Skin of body (tissue), 2 donors: ENCODE data around the gene E2F4. TPM values are rescaled to one million over a fixed set of nuclear protein-coding genes. Genes with fewer than 3 reads are reported as not detected.

Source experiments
- DNase-seq: peaks from one replicate; lab custom pipeline; 2025; lab: John Stamatoyannopoulos, UW
- total RNA-seq: library from RNA; depleted of rRNA; stranded (reverse); fragments of >200 nt; gene quantifications from one replicate; pipeline ENCODE4 v1.2.3, GENCODE V29; 2014

The E2F4 gene
- total RNA-seq, 1 donor from 2014 or later: 23.5 TPM

DNA sequence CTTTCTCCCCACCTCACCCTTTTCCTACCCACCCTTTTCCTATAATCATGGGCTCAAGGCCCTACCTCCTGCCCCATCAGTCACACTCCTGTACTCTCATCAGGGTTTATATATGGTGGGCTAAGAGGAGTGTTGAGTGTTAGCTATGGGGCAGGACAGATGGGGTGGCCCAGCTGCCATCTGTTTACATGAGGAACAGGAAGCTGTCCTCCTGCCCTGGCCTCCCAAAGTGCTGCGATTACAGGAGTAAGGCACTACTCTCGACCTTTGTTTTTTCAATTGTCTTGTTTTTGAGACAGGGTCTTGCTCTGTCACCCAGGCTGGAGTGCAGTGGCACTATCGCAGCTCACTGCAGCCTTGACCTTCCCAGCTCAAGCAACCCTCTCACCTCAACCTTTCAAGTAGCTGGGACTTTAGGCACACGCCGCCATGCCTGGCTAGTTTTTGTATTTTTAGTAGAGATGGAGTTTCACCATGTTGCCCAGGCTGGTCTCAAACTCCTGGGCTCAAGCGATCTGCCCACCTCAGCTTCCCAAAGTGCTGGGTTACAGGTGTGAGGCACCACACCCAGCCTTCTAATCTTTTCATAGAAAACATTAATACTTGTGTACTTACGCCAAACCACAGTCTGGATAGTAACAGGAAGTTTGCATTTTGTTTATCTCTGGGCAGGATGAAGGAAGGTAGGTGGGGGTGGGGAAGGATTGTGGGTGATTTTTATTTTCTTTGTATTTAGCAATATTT lies 33.9 kb upstream of the E2F4 start:
- no peak for DNase-seq

DNA sequence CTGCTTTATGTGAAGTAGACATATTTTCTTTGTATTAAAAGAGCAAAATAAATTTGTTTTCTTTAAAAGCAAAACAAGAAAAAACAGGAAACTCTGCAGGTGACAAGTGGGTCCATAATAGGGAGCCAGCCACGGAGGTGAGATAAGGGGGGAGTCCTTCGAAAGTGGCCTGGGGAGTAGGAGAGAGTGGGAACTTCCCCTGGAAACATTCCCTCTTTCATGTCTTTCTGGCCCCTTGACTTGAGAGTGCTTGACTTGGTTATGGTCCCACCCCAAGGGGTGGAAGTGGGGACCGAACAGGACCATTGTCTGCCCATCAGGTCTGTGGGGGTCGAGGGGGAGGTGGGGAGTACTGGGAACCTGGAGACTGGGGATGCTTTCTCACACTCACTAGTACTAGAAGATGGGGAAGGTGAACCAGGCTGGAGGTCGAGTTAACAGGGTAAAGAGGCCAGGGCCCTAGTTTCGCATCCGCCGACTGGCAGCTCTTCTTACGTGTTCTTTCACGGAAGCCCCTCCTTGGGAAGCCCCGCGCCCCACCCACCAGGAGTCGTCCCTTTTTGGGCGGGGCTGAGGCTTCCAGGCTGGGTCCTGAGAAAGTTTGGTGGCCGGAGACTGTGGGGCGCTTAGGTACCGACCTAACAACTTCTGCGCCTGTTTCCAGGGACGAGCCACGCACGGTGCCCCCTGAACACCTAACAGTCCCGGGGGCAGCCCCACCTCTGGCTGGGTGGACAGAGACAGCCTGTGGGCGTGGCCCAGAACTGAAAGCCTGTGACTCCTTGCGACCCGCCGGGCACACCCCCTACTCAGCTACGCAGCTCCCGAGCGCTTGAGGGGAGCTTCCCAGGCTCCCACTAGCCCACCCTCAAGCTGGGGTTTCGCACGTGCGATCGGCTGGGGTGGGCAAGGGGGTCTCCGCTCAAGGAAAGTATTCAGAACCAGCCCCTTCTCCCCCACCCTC lies 33.0 kb upstream of the E2F4 start:
- no peak for DNase-seq

DNA sequence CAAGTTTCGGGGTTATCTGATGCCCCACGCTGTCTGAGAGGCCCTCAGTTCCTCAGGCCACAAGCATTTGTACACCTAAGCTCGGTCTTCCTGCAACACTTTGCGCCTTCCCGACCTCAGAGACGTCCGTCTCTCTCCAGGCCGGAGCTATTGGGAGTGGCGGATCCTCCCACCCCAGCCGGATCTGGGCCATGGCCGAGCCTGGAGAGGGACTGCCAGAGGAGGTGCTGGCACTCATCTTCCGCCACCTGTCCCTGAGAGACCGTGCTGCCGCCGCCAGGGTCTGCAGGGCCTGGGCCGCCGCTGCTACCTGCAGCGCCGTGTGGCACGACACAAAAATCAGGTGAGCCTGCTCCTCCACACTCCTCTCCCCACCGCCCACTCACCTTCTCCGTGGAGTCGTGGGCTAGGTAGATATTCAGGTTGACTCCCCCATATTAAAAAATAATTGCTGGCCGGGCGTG lies 30.3 kb upstream of the E2F4 start:
- DNase-seq: no peak

DNA sequence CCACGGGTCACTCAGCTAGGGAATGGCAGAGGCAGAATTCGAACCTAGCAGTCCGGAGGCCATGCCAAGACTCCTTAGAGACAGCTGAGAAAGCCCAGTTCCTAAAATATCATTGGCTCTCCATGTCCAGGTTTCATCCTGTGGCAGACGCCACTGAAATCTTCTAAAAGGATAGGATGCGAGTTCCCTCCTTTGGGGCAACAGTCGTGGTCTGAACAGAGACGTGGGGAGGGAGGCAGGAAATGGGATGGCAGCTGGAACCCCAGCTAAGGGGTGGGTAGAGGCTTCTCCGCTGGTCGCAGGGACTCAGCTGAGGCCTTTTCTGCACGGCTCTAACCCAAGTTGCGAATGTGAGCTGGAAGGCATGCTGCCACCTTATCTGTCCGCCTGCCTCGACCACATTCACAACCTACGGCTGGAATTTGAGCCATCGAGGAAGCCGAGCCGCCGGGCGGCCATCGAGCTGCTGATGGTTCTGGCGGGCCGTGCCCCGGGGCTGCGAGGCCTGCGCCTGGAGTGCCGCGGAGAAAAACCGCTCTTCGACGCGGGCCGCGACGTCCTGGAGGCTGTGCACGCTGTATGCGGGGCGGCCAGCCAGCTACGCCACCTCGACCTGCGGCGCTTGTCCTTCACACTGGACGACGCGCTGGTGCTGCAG lies 29.3 kb upstream of the E2F4 start:
- DNase-seq: no peak

DNA sequence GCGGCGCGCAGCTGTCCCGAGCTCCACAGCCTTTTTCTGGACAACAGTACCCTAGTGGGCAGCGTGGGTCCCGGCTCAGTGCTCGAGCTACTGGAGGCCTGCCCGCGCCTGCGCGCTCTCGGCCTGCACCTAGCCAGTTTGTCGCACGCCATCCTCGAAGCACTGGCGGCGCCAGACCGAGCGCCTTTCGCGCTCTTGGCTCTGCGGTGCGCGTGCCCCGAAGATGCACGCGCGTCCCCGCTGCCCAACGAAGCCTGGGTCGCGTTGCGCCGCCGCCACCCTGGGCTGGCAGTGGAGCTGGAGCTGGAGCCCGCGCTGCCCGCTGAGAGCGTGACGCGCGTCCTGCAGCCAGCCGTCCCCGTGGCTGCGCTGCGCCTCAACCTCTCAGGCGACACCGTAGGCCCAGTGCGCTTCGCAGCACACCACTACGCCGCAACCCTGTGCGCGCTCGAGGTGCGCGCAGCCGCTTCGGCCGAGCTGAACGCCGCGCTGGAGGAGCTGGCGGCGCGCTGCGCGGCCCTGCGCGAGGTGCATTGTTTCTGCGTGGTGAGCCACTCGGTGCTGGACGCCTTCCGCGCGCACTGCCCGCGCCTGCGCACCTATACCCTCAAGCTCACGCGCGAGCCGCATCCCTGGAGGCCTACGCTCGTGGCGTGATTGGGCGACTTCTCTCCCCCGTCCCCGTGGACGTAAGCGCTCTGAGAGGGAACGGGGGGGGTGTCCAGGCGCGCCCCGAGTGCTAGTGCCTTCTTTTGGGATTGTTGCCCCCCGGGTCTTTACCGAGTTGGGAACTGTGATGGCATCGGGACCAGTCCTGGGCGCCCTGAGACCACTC lies 28.6 kb upstream of the E2F4 start:
- no peak for DNase-seq

DNA sequence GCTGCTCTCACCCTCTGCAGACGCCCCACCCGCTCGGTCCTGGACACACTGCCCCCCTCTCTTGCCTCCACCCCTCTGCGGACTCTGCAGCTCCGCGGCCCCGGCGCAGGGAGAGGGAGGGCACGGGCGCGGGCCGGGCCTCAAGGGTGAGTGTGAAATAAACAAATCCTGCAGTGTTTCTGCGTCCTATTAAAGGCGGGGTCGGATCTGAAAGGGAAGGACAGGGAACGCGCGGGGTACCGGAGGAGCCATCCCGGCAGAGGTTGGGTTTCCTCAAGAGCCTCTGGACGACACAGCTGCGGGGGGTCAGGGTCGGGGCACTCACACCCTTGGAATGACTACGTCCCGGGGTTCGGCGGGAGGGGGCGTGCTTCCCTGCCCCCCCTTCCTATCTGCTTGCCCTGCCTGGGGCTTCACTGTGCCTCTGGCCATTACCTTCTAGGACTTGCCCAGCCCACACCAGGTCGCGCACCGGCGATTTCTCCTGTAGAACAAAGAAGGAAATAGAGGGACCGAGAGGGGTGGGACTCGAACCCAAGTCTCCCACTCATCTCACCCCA lies 27.9 kb upstream of the E2F4 start:
- no peak for DNase-seq

DNA sequence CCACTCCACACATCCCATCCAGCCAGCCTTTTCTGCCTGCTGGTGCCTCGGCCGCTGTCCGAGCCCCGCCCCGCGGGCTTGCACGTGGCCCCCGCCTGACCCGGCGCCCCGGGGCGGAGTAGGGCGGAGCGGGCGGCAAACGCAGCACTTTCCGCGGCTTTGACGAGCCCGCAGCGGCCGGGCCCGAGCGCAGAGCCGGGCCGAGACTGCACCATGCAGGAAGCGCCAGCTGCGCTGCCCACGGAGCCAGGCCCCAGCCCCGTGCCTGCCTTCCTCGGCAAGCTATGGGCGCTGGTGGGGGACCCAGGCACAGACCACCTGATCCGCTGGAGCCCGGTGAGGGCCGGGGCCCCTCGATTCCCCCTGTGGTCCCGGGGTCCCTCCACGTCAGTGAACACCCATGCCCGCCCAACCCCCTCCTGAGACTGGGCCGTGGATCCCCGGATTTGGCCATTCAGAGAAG lies 27.3 kb upstream of the E2F4 start, which contains the start of gene HSF4:
HSF4 (plus strand) TSS at position 147 of the 463 bp plus-strand sequence; CDS start at position 214, 67 bp downstream.
- no peak for DNase-seq

DNA sequence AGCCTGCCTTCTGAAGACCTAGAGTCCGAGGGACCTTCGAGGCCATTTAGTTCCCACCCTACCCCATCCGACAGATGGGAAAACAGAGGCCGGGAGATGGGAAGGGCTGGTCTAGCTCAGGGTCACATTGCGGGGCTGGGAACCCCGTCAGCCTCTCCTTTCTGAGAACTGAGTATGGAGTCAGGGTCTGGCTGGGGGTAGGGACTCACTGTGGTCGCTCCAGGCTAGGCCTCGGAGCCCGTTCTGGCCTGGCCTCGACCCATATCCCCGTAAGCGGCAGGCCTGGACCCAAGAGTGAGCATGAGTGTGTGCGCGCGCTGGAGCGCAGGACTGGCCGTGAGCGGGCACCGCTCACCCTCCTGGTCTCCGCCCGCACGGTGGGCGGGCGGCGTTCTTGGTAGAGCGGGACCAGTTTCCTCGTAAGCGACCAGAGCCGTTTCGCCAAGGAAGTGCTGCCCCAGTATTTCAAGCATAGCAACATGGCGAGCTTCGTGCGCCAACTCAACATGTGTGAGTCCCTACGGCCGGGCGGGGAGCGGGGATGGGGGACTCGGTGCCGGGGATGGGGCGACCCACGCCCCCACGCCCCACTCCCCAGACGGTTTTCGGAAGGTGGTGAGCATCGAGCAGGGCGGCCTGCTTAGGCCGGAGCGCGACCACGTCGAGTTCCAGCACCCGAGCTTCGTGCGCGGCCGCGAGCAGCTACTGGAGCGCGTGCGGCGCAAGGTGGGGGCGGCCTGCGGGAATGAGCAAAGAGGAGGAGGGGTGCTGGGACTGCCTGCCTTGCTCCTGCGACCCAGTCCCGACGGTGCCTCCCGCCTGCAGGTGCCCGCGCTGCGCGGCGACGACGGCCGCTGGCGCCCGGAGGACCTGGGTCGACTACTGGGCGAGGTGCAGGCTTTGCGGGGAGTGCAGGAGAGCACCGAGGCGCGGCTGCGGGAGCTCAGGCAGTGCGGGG lies 26.6 kb upstream of the E2F4 start:
- no peak for DNase-seq

DNA sequence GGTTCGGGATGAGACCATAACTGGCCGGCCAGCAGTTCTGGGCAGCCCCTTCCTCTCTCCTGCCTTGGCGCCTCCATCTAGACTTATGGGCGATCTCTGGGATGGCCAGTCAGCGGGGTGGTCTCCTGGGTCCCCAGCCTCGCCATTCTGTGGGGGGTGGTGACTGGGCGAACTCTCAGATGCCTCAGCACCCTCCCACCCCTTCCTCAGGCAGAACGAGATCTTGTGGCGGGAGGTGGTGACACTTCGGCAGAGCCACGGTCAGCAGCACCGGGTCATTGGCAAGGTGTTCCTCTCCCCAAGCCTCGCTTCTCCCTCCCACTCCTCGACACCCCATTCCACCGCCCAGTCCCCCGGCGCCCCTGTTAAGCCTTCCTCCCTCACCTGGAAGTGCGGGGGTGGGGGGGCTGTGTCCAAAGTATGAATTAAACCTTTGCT lies 25.8 kb upstream of the E2F4 start:
- no peak for DNase-seq

DNA sequence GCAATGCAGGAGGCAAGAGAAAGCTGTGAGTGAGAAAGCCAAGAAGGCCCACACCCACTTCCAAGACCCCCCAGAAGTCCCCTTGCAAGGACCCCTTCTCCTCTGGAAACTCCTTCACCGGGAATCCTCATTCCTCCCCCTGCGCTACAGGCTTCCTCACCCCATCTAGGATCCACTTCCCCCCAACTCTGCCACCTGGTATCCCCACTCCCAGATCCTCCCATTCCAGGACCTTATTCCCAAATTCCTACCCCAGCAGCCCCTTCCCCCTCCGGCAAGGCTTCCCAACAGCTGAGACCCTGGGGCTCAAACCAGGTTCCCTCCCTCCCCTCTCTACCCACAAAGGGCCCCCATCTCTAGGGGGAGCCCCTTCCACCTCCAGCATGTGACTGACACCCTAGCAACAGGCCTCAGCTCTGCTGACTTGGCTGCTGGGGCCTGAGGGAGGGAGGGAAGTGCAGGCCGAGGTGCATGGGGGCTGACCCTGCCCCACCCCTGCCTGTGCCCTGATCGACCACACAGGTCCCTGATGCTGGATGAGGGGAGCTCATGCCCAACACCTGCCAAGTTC lies 25.3 kb upstream of the E2F4 start:
- DNase-seq: no peak

DNA sequence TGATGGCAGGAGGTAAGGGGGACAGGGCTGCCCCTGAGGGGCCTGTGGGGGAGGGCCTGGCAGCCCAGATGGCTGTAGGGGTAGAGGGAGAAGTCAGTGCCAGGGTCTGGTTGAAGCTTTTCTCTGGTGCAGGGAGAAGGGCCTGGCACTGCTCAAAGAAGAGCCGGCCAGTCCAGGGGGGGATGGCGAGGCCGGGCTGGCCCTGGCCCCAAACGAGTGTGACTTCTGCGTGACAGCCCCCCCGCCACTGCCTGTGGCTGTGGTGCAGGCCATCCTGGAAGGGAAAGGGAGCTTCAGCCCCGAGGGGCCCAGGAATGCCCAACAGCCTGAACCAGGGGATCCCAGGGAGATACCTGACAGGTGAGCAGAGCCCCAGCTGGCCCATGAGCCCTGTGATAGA lies 24.4 kb upstream of the E2F4 start:
- no peak for DNase-seq

DNA sequence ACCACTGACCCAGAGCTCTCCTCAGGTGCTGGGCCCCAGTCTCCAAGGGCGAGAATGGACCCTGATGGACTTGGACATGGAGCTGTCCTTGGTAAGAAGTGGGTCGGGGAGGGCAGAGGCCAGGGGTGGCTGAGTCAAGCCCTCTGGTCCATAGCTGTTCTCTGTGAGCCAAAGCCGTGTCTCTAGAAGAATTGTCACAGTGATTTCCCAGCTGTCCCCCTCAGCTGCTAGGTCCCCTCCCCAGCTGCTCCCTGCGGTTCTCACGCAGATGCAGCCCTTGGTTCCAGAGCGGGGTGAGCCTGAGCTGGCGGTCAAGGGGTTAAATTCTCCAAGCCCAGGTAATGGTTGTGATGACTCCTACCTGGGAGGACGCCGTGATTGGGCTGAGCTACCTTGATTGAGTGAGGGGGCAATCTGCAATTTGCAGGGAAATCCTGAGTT lies 22.9 kb upstream of the E2F4 start:
- no peak for DNase-seq

DNA sequence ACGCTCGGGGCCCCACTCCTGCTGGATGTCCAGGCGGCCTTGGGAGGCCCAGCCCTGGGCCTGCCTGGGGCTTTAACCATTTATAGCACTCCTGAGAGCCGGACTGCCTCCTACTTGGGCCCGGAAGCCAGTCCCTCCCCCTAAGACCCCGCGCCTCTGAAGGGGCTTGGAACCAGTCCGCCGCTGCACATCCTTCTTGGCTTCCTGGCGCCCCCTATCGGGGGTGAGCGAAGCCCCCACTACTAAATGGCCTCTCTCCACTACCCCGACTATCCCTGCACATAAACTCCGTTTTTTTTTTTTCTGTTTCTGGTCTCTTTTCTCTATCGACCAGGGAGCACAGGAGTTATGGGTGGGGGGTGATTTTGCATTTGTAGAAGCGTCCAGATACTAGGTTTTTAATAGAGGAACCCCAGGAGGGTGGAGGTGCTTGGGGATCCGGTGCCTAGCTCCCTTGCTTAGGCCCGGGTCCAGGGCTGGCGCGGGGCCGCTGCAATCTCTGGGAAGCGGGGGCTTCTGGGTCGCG lies 22.2 kb upstream of the E2F4 start:
- no peak for DNase-seq

DNA sequence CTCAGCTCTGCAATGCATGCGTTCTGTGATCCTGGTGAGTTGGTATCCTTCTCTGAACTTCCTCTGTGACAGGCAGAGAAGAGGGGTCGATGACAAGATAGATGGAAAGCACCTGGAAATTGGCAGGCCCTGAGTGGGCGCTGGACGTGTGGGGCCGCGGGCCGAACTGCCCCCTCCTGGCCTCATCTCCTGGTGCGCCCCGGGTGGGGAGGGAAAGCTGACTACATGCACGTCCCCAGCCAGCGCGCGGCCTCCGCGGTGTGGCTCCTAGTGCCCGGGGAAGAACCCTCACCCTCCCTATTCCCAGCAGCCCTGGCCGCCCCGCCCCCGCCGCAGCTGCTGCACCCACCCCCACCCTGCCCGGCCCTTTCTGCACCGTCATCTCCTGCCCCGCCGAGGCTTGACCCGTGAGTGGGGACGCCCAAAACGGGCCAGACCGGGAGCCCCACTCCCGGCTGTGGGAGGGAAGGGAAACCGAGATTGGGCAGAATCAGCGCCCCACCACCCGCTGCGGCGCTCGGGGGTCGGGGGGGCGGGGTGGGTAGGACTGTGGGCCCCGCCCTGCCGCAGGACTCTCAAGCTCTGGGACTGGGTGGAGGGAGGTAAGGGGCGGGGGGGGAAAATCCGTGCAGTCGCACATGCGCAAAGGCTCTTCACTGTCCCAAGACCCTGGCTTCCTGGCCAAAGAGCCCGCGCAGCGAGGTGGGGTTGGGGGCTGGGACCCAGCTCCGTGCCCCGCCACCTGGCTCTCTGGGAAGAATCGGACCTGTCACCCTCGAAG lies 21.6 kb upstream of the E2F4 start, which contains the start of gene NOL3:
NOL3 (plus strand) TSS at position 371 of the 781 bp plus-strand sequence.
- DNase-seq: no peak

DNA sequence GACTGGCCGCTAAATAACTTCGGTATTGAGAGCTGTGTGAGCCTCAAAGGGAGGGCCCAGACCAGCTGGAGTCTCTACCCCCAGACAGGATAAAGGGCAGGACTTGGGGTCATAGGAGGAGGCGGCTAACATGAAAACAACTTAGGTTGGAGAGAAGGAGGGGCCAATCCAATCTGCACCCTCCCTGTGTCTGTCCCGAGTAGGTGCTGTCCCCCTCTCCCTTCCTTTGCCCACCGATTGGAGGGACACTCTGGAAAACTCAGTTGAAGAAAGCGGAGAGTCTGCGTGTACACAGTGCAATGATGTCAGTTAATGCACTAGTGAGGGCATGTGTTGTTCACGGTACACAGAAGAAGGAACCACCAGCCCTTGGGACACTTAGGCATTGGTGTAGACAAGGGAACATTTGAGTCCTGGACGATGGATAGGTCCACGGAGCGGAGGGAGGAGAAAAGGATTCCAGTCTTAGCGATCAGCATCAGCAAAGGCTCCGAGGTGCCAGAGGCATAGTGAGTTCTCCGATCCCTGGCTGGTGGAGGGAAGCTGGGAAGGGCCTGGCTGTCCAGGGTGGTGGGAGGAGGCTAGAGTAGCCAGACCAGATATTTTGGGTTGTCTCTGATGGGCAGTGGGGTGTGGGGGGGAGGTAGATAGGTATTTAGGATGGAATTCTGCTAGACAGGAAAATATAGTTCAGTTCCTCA lies 20.9 kb upstream of the E2F4 start:
- no peak for DNase-seq

DNA sequence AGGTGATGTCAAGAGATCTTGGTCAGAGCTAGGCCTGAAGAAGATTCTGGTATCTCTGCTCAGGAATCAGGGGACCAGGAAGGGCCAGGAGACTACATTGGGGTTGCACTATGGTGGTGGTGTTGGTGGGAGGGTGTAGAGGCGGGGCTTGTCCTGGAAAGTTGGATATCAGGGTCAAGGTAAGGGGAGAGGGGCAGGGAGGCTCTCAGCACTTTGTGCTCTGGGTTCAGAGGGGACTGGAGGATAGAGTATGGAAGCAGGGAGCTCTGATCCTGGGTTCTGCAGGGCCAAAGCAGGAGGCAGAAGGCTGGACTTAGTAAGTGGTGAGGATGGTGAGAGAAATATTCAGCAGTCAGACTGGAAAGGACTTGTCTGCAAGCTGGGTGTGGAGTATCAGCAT lies 18.6 kb upstream of the E2F4 start:
- DNase-seq: no peak
